ENCODE data around the gene EVA1A.
"Not testable (repeated sequence)": the region's sequence is repeated elsewhere in the genome, so short reads cannot be mapped to it uniquely, and the experiment has no call there.

EVA1A gene

DNA sequence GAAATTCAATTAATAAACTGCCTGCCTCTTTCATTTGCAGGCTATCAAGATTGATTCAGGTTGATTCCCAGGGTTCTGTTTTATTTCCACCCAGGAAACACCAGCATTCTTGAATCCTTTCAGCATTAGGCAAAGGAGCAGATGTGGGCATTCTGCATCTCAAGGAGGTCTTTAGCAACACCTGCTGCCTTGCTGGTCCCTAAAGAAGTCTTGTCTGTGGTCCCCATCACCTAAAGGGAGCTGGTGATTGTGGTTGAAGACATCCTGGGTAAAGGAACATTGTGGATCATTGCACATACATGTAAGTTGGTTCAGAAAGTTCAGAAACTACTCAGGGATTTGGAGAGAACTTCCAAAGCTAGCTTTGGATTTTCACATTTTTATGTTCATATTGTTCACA is 78.3 kb downstream of the EVA1A start:
- TF ChIP-seq, protein P1, sequence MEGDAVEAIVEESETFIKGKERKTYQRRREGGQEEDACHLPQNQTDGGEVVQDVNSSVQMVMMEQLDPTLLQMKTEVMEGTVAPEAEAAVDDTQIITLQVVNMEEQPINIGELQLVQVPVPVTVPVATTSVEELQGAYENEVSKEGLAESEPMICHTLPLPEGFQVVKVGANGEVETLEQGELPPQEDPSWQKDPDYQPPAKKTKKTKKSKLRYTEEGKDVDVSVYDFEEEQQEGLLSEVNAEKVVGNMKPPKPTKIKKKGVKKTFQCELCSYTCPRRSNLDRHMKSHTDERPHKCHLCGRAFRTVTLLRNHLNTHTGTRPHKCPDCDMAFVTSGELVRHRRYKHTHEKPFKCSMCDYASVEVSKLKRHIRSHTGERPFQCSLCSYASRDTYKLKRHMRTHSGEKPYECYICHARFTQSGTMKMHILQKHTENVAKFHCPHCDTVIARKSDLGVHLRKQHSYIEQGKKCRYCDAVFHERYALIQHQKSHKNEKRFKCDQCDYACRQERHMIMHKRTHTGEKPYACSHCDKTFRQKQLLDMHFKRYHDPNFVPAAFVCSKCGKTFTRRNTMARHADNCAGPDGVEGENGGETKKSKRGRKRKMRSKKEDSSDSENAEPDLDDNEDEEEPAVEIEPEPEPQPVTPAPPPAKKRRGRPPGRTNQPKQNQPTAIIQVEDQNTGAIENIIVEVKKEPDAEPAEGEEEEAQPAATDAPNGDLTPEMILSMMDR (IDR thresholded peaks at IDR 0.05; ENCODE audit: low read depth, low read length, poor library complexity, severe bottlenecking): no peak
- no peak for TF ChIP-seq EZH2phosphoT487 (IDR thresholded peaks at IDR 0.05; ENCODE audit: borderline replicate concordance, low read length)
- no peaks in the 10 kb centered on the region for H3F3A ChIP-seq (ENCODE audit: control insufficient read depth, insufficient read depth)
- no peaks in the 10 kb centered on the region for H3K79me2 ChIP-seq (ENCODE audit: control insufficient read depth, low read length)
- H3K36me3 ChIP-seq (ENCODE audit: control insufficient read depth, low read length): no peaks in the 10 kb centered on the region
- no peaks in the 10 kb centered on the region for H3K4me1 ChIP-seq (ENCODE audit: control insufficient read depth, low read length)
- no peak overlapping the region for H3K4me3 ChIP-seq (ENCODE audit: low read length)
- H3K27ac ChIP-seq (ENCODE audit: low read depth, low read length): no peak overlapping the region
- H3K4me2 ChIP-seq (ENCODE audit: low read length): no peak overlapping the region
- no peaks in the 10 kb centered on the region; the same call in 1 of the 2 replicates for H3K27me3 ChIP-seq (ENCODE audit: control insufficient read depth, low read length)
- H3K9me2 ChIP-seq (replicated peaks; ENCODE audit: control insufficient read depth, low read length): no peaks in the 10 kb centered on the region
- H4K20me1 ChIP-seq (ENCODE audit: control insufficient read depth, insufficient read depth, low read depth, low read length): no peaks in the 10 kb centered on the region
- H3K9me3 ChIP-seq (ENCODE audit: control insufficient read depth, insufficient read depth, low read length): no peaks in the 10 kb centered on the region

- TF ChIP-seq EZH2phosphoT487 (IDR thresholded peaks at IDR 0.05; ENCODE audit: borderline replicate concordance, low read length): no peak
- TF ChIP-seq, protein P1 (IDR thresholded peaks at IDR 0.05; ENCODE audit: low read depth, low read length, poor library complexity, severe bottlenecking): no peak
- Histone ChIP-seq H4K20me1 (ENCODE audit: control insufficient read depth, insufficient read depth, low read depth, low read length) (no peaks in the 10 kb centered on the region), H3K4me1 (ENCODE audit: control insufficient read depth, low read length) (no peaks in the 10 kb centered on the region), H3K4me3 (ENCODE audit: low read length) (no peak overlapping the region), H3K79me2 (ENCODE audit: control insufficient read depth, low read length) (no peaks in the 10 kb centered on the region), H3K4me2 (ENCODE audit: low read length) (no peak overlapping the region), H3K27me3 (ENCODE audit: control insufficient read depth, low read length) (no peaks in the 10 kb centered on the region; the same call in 1 of the 2 replicates), H3K9me2 (replicated peaks; ENCODE audit: control insufficient read depth, low read length) (no peaks in the 10 kb centered on the region), H3K27ac (ENCODE audit: low read depth, low read length) (no peak overlapping the region), H3K36me3 (ENCODE audit: control insufficient read depth, low read length) (no peaks in the 10 kb centered on the region), H3K9me3 (ENCODE audit: control insufficient read depth, insufficient read depth, low read length) (no peaks in the 10 kb centered on the region), H3F3A (ENCODE audit: control insufficient read depth, insufficient read depth) (no peaks in the 10 kb centered on the region)
Observed at GRCh38 chr2:75480971-75481836, 79.5 kb downstream of the EVA1A start.

DNA sequence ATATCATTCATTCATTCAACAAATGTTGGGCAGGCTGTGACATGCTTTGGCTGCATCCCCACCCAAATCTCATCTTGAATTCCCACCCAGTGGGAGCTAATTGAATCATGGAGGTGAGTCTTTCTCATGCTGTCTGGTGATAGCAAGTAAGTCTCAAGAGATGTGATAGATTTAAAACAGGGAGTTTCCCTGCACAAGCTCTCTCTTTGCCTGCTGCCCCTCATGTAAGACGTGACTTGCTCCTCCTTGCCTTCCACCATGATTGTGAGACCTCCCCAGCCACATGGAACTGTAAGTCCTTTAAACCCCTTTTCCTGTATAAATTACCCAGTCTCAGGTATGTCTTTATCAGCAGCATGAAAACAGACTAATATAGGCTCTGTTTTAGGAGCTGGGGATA is 83.0 kb downstream of the EVA1A start:
- not testable (repeated sequence) for H3K79me2 ChIP-seq (ENCODE audit: control insufficient read depth, low read length); H3K27me3 ChIP-seq (ENCODE audit: control insufficient read depth, low read length); H3K4me2 ChIP-seq (ENCODE audit: low read length); H3K9me2 ChIP-seq (replicated peaks; ENCODE audit: control insufficient read depth, low read length); H3K4me3 ChIP-seq (ENCODE audit: low read length); H3K4me1 ChIP-seq (ENCODE audit: control insufficient read depth, low read length); H3K27ac ChIP-seq (ENCODE audit: low read depth, low read length); H3K36me3 ChIP-seq (ENCODE audit: control insufficient read depth, low read length); H3F3A ChIP-seq (ENCODE audit: control insufficient read depth, insufficient read depth); H4K20me1 ChIP-seq (ENCODE audit: control insufficient read depth, insufficient read depth, low read depth, low read length); H3K9me3 ChIP-seq (ENCODE audit: control insufficient read depth, insufficient read depth, low read length)

- Histone ChIP-seq H3F3A (ENCODE audit: control insufficient read depth, insufficient read depth) (no peaks in the 10 kb centered on the region), H3K27me3 (ENCODE audit: control insufficient read depth, low read length) (no peaks in the 10 kb centered on the region; the same call in 1 of the 2 replicates), H3K9me3 (ENCODE audit: control insufficient read depth, insufficient read depth, low read length) (no peaks in the 10 kb centered on the region), H3K4me3 (ENCODE audit: low read length) (no peak overlapping the region), H3K4me2 (ENCODE audit: low read length) (no peak overlapping the region), H3K36me3 (ENCODE audit: control insufficient read depth, low read length) (no peaks in the 10 kb centered on the region), H3K4me1 (ENCODE audit: control insufficient read depth, low read length) (no peaks in the 10 kb centered on the region), H4K20me1 (ENCODE audit: control insufficient read depth, insufficient read depth, low read depth, low read length) (no peaks in the 10 kb centered on the region), H3K79me2 (ENCODE audit: control insufficient read depth, low read length) (no peaks in the 10 kb centered on the region), H3K9me2 (replicated peaks; ENCODE audit: control insufficient read depth, low read length) (no peaks in the 10 kb centered on the region), H3K27ac (ENCODE audit: low read depth, low read length) (no peak overlapping the region)
- TF ChIP-seq EZH2phosphoT487 (IDR thresholded peaks at IDR 0.05; ENCODE audit: borderline replicate concordance, low read length): no peak
- TF ChIP-seq, protein P1 (IDR thresholded peaks at IDR 0.05; ENCODE audit: low read depth, low read length, poor library complexity, severe bottlenecking): no peak
Observed at GRCh38 chr2:75476761-75477160, 84.0 kb downstream of the EVA1A start.

All from DOHH2 (cell line).